ENCODE data around the gene PSME3IP1.
"Not testable (repeated sequence)": the region's sequence is repeated elsewhere in the genome, so short reads cannot be mapped to it uniquely, and the experiment has no call there.

Gene PSME3IP1

GRCh38 chr16:57123216-57123973 is 62.4 kb downstream of the PSME3IP1 start:
- no peak for DNase-seq

DNA sequence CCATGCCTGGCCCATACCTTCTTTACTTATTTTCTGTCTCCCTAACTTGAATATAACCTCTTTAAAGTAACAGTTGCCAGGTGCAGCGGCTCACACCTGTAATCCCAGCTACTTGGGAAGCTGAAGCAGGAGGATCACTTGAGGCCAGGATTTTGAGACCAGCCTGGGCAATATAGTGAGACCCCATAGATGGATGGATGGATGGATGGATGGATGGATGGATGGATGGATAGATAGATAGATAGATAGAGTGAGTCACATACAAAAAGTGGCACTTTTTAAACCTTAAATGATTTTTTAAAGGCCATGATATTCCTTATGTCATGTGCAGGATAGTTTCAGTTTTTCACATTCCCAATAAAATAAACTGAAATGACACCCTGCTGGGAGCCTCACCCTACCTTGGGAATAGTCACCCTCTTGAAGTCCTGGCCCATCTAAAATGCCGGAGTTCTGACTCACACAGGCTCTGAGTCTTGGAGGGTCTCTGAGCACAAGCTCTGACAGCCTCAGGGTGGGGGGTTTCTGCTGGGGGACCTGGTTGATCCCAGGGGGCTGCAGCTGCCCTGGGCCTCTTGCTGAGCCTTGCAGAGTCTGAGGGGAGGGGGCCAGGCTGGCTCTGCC is 67.3 kb downstream of the PSME3IP1 start:
- no peak for DNase-seq

- DNase-seq = no peak
Observed at GRCh38 chr16:57115514-57116182, 70.2 kb downstream of the PSME3IP1 start.

DNA sequence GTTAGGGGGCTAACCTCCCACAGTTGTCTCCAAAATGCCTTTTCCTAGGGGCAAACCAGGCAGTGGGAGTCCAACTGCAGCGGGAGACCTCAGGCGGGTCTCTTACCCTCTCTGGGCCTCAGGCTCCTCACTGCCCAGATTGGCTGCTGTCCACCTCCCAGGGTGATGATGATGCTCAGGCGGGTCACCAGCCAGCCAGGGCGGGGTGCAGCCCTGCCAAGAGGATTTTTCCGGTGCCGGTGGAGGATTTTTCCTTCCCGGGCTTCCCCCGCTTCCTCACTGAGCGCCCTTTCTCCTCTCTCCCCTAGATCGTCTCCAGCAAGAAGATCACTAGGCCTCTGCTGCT is 70.7 kb downstream of the PSME3IP1 start:
- DNase-seq = no peak

GRCh38 chr16:57113664-57114063 is 72.2 kb downstream of the PSME3IP1 start:
- DNase-seq = no peak

DNA sequence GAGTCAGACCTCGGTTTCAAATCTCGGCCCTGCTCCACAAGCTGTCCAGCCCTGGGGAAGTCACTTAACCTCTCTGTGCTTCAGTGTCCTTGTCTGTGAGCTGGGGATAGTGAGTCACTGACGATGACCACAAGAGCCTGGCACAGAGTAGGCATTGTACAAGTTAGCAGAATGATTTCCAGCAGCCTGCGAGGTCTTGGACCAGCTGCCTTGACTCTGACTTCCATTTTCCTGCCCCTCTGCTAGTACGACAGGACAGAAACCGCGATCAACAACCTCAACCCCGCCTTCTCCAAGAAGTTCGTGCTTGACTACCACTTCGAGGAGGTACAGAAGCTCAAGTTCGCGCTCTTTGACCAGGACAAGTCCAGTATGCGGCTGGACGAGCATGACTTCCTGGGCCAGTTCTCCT is 72.8 kb downstream of the PSME3IP1 start:
- DNase-seq = no peak

GRCh38 chr16:57112403-57113041 is 73.3 kb downstream of the PSME3IP1 start:
- DNase-seq = no peak

GRCh38 chr16:57111420-57111819 is 74.4 kb downstream of the PSME3IP1 start:
- DNase-seq = no peak

DNA sequence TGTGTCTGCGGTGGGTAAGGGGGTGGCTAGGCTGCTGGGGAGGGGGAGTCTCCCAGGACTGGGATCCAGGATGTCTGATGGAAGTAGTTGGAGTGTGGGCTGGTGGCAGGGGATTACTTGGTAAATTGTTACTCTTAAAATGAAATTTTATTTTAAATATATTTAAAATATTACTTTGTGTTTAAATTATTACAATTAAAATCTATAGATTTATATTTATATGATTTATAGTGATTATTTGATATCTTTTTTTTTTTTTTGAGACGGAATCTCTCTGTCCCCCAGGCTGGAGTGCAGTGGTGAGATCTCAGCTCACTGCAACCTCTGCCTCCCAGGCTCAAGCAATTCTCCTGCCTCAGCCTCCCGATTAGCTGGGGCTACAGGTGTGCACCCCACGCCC is 74.9 kb downstream of the PSME3IP1 start:
- DNase-seq = no peak

DNA sequence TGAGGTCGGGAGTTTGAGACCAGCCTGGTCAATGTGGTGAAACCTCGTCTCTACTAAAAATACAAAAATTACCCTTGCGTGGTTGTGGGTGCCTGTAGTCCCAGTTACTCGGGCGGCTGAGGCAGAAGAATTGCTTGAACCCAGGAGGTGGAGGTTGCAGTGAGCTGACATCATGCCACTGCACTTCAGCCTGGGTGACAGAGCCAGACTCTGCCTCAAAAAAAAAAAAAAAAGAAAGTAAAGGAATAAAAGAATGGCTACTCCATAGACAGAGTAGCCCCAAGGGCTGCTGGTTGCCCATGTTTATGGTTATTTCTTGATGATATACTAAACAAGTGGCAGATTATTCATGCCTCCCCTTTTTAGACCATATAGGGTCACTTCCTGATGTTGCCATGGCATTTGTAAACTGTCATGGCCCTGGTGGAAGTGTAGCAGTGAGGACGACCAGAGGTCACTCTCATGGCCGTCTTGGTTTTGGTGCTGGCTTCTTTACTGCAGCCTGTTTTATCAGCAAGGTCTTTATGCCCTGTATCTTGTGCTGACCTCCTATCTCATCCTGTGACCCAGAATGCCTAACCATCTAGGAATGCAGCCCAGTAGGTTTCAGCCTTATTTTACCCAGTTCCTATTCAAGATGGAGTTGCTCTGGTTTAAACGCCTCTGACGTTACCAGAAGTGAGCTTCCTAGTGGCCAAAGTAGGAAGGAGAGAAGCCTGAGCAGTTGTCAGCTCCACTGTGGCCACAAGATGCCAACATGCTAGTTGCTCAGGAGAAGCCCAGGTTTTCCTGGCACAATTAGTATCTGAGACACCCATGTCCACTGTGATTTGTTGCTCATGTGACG is 76.4 kb downstream of the PSME3IP1 start:
- DNase-seq = not testable (repeated sequence)

- DNase-seq = no peak
Observed at GRCh38 chr16:57108432-57108831, 77.4 kb downstream of the PSME3IP1 start.

- DNase-seq = no peak
Observed at GRCh38 chr16:57107321-57107922, 78.4 kb downstream of the PSME3IP1 start.

GRCh38 chr16:57106767-57107166 is 79.1 kb downstream of the PSME3IP1 start:
- no peak for DNase-seq

- no peak for DNase-seq
Observed at GRCh38 chr16:57105184-57105583, 80.7 kb downstream of the PSME3IP1 start.

- DNase-seq = no peak
Observed at GRCh38 chr16:57104706-57105105, 81.1 kb downstream of the PSME3IP1 start.

- DNase-seq = no peak
Observed at GRCh38 chr16:57102888-57103851, 82.7 kb downstream of the PSME3IP1 start.
